Measurements from ENCODE around the gene EIF3I. TPM values are rescaled to one million over a fixed set of nuclear protein-coding genes. Genes with fewer than 3 reads are reported as not detected.

Gene EIF3I
- 100 to 1,000 TPM; 404 to 436 (median 434) TPM for total RNA-seq

DNA sequence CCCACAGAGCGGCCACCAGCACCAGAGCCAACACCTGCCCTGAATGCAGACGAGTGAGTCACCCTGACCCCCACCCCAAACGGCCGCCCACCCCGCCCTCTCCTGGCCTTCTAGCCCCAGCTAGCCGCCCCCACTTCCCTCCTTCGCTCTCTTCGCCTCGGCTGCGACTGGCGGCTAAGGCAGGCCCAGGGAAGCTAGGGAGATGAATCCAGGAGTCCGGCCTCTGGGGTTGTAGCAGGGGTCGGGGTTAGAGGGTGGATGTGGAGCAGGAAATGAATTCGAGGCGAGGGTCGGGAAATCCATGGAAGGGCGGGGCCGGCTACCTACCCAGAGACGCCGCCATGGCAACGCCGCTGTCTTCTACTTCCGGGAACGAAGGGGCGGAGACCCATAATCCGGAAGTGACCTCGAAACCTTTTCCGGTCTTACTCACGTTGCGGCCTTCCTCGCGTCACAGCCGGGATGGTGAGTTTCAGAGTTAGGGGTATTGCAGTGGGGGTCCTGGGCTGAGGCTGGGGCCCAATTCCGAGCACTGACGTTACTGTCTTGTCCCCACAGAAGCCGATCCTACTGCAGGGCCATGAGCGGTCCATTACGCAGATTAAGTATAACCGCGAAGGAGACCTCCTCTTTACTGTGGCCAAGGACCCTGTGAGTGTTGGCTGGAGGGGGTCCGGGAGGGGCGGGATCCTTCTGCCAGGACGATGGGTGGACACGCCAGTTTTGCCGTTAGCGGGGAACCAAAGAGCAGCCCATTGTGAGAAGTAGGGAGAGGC lies at the start of gene EIF3I, which contains the start of gene TMEM234:
Gene EIF3I, plus strand, starts transcription at position 428 of the 776 bp plus-strand sequence. Its CDS starts 35 bp downstream, at position 463.
Gene TMEM234, minus strand, starts transcription at position 374 of the 776 bp plus-strand sequence. Its CDS starts 31 bp downstream, at position 343.
- no peaks in the 10 kb centered on the region for H3K9me3 Mint-ChIP-seq
- ATAC-seq (peak; percentile 96), DNase-seq (peak; percentile 87)
- H3K36me3 Mint-ChIP-seq (ENCODE audit: insufficient read depth): peaks cover 15% of the 10 kb centered on the region
- peaks cover 32% of the 10 kb centered on the region for H3K4me1 Mint-ChIP-seq (ENCODE audit: low read depth)
- peak within 1 kb of the TSS; percentile 97 for H3K4me3 Mint-ChIP-seq
- H3K27me3 Mint-ChIP-seq (ENCODE audit: low read depth): no peaks in the 10 kb centered on the region

DNA sequence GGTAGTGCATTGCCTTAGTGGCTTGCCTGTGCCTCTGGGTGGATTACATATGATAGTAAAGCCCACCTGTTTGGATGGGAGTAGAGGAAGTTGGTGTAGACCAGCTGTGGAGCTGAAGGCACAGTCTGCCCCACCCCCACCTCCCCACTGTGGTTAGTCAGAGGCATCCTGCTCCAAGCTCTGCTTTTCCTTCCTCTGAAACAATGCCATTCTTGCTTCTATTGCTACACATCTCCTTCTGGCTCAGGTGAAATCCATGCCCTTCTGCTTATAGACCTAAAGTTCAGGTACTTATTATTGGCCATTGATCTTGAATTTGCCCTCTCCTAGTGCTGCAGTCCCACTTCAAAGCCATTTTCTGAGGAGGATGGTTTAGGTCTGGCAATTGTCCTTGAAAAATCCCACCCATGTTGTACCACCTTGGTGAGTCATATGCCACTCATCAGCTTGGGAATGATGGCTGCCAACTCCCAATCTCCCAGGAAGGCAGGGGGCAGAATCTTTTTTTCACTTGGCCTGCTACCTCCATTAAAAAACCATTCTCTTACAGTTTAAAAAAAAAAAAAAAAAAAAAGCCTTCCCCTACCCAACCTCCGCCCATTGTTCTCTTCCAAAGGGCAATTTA lies 49.5 kb upstream of the EIF3I start:
- peaks cover 9% of the 10 kb centered on the region for H3K4me1 Mint-ChIP-seq (ENCODE audit: low read depth)
- no peaks in the 10 kb centered on the region for H3K9me3 Mint-ChIP-seq
- peaks cover 31% of the 10 kb centered on the region for H3K36me3 Mint-ChIP-seq (ENCODE audit: insufficient read depth)
- DNase-seq (no peak), ATAC-seq (no peak)
- no peaks in the 10 kb centered on the region for H3K27me3 Mint-ChIP-seq (ENCODE audit: low read depth)
- H3K4me3 Mint-ChIP-seq: no peak overlapping the region

DNA sequence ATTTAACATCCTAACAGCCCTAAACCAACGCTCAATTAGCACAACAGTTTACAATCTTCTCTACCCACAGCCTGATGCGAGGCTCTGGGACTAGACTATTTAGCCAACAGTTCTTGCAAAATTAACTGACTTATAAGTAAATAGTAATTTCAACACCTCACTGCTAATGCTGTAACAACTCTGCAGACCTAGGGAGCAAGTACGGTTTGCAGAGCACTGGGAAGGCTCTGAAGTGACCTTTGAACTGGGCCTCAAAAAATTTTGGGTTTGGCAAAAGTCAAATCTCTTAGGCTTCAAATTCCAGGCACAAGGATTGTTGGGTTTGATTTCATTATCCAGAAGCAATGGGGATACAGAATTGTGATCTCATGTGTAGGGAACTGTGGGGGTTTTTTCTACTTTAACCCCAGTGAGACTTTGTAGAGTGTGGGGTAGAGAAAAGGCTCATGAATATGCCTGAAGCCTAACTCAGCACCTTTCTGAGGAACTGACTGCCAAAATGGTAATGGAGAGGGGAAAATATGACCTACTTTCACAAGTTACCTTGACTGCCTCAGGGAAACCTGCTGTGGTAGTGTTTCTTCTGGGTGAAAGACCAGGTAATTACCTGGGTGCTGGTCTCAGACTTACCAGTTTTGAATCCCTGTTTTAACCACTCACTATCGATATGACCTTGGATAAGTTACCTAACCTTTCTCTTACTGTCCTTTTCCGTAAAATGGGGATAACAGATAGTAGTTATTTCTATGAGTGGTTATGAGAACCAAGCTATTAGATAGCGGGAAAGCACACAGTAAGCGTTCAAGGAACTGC lies 43.6 kb upstream of the EIF3I start:
- DNase-seq: no peak
- no peak for ATAC-seq
- no peaks in the 10 kb centered on the region for H3K9me3 Mint-ChIP-seq
- no peaks in the 10 kb centered on the region for H3K27me3 Mint-ChIP-seq (ENCODE audit: low read depth)
- peaks cover 24% of the 10 kb centered on the region for H3K36me3 Mint-ChIP-seq (ENCODE audit: insufficient read depth)
- H3K4me1 Mint-ChIP-seq (ENCODE audit: low read depth): peaks cover 32% of the 10 kb centered on the region
- peak overlapping the region; percentile 94 for H3K4me3 Mint-ChIP-seq

DNA sequence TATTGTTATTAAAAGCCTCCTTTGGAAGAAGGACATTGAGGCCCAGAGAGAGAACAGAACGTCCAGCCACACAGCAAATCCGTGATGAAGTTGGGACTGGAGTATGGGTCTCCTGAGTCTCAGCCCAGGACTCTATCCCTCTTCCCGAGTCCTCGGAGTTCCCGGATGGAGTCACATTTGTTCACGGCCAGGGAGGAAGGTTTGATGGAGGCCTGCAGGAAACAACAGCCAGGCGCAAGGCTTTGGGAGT lies 43.1 kb upstream of the EIF3I start:
- DNase-seq (no peak), ATAC-seq (no peak)
- H3K9me3 Mint-ChIP-seq: no peaks in the 10 kb centered on the region

DNA sequence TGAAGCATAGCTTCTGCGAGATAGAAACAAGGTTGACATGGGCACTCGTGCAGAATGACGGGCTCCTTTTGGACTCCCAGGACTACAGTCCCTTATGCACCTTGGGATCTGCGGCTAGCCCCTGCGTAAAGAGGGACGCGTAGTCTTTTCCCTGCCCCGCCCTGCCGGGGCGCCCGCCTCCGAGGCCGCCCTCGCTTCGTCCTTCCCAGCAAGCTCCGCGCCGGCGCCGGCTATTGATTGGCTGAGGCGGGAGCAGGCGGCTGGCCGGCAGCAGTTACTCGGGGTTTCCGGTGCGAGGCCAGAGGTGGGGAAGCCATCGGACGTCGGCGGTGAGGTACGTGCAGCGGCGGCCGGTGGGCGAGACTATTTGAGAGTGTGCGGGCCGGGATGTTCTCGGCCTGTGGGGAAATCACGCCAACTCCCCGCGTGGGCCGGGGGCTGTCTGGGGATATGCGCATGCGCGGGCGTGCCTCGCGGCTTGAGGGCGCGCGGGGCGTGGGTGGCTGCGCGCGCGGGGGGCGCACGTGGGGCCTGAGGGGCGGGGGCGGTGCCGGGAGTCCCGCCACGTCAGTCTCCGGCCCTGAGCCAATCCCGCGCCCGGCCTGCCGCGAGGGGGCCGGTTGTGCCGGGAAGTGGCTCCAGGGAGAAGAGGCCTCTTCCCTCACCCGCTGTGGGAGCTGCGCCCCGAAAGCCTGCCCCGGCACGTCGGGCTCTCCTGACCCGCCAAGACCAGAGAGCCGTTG lies 42.6 kb upstream of the EIF3I start, which contains the start of gene TXLNA:
Gene TXLNA, plus strand, starts transcription at position 233 of the 743 bp plus-strand sequence. CDS start 671 bp downstream, outside the sequence.
- H3K4me3 Mint-ChIP-seq: peak within 1 kb of the TSS; percentile 94
- ATAC-seq (peak; percentile 88), DNase-seq (peak; percentile 90)
- no peaks in the 10 kb centered on the region for H3K9me3 Mint-ChIP-seq
- H3K36me3 Mint-ChIP-seq (ENCODE audit: insufficient read depth): peaks cover 32% of the 10 kb centered on the region
- H3K27me3 Mint-ChIP-seq (ENCODE audit: low read depth): no peaks in the 10 kb centered on the region
- H3K4me1 Mint-ChIP-seq (ENCODE audit: low read depth): peaks cover 40% of the 10 kb centered on the region

More for the DNA sequence above, 43.1 kb upstream of the EIF3I start:
- Mint-ChIP-seq H3K4me3 (peak overlapping the region; percentile 94), H3K36me3 (ENCODE audit: insufficient read depth) (peaks cover 27% of the 10 kb centered on the region), H3K4me1 (ENCODE audit: low read depth) (peaks cover 35% of the 10 kb centered on the region), H3K27me3 (ENCODE audit: low read depth) (no peaks in the 10 kb centered on the region)

DNA sequence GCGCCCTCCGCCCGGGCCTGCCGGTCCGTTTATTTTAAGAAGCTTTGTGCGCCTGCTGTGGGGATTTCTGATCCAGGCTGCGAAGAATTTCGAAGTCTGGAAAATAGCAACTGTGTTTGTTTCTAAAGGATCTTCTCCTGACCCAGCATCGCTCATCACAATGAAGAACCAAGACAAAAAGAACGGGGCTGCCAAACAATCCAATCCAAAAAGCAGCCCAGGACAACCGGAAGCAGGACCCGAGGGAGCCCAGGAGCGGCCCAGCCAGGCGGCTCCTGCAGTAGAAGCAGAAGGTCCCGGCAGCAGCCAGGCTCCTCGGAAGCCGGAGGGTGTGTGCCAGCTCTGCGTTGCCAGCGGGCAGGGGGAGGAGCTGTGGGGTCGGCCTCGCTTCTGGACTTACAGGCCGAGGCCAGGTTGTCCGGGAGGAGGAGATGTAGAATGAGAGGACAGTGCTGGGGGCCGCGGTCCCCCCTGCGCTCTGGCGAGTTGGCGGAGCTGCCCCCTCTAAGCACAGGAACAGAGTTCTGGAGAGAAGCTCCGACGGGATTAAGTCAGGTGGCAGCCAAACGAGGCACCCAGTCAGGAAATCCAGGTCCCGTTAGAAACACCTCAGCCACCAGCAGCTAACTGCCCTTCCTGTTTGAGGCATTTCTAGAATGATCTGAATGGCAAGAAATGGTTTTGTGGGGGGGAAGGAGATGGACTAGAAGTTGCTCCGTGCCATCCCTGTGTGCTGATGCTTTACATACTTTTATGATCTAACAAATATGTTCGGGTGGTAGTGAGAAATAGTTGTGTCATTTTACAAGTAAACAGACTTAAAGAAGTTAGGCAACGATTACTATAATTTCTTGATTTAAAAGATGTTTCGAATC lies 41.8 kb upstream of the EIF3I start:
- H3K36me3 Mint-ChIP-seq (ENCODE audit: insufficient read depth): peaks cover 38% of the 10 kb centered on the region
- no peaks in the 10 kb centered on the region for H3K9me3 Mint-ChIP-seq
- H3K4me3 Mint-ChIP-seq: peak overlapping the region; percentile 94
- peak; percentile 19 for DNase-seq
- ATAC-seq: peak; percentile 33 to 35
- H3K27me3 Mint-ChIP-seq (ENCODE audit: low read depth): no peaks in the 10 kb centered on the region
- H3K4me1 Mint-ChIP-seq (ENCODE audit: low read depth): peaks cover 46% of the 10 kb centered on the region

DNA sequence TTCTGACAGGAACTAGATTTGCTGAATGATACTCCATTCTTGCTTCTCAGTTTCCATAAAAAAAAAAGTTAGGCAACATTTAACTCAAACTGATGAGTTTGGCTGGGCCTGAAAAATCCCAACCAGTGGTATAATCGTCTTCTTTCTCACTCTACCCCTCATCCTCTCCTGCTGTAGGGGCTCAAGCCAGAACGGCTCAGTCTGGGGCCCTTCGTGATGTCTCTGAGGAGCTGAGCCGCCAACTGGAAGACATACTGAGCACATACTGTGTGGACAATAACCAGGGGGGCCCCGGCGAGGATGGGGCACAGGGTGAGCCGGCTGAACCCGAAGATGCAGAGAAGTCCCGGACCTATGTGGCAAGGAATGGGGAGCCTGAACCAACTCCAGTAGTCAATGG lies 41.1 kb upstream of the EIF3I start:
- Mint-ChIP-seq H3K4me1 (ENCODE audit: low read depth) (peaks cover 48% of the 10 kb centered on the region), H3K4me3 (peak overlapping the region; percentile 94), H3K27me3 (ENCODE audit: low read depth) (no peaks in the 10 kb centered on the region), H3K9me3 (no peaks in the 10 kb centered on the region), H3K36me3 (ENCODE audit: insufficient read depth) (peaks cover 40% of the 10 kb centered on the region)
- ATAC-seq: no peak
- no peak for DNase-seq

DNA sequence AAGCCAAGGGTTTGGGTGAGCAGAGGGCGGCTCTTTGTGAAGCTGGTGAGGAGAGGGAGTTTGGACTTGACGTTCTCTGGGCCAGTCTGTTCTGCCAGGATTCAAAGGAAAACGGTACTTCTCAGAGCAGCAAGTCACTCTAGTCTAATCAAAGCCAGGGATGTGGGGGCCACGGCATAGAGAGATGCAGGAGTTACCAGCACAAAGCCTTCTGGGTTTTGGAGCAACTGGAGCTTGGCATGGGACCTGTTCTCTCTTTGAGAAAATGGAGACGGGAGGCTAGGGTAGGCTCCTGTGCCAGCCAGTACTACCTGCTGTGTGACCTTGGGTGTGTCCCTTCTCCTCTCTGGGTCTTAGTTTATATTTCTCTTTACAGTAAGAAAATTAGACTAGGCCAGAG lies 40.6 kb upstream of the EIF3I start:
- Mint-ChIP-seq H3K4me1 (ENCODE audit: low read depth) (peaks cover 53% of the 10 kb centered on the region), H3K4me3 (peak overlapping the region; percentile 94), H3K27me3 (ENCODE audit: low read depth) (no peaks in the 10 kb centered on the region), H3K36me3 (ENCODE audit: insufficient read depth) (peaks cover 45% of the 10 kb centered on the region), H3K9me3 (no peaks in the 10 kb centered on the region)
- ATAC-seq (no peak), DNase-seq (no peak)

DNA sequence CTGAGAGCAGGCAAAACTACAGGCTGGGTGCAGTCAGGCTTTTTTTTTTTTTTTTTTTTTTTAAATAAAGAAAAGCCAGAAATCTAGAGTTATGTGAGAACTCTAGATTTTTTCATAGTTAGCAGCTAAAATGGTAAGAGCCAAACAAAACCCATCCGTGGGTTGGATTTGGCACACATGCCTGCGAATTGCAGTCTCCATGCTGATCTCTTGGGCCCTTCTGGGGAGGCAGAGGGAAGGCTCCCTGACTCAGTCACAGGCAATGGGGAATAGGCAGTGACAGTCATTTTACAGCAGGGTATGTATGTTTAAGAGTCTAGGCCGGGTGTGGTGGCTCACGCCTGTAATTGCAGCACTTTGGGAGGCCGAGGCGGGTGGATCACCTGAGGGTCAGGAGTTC lies 40.1 kb upstream of the EIF3I start:
- DNase-seq (no peak), ATAC-seq (no peak)
- Mint-ChIP-seq H3K9me3 (no peaks in the 10 kb centered on the region), H3K27me3 (ENCODE audit: low read depth) (no peaks in the 10 kb centered on the region), H3K4me3 (peak overlapping the region; percentile 94), H3K4me1 (ENCODE audit: low read depth) (peaks cover 54% of the 10 kb centered on the region), H3K36me3 (ENCODE audit: insufficient read depth) (peaks cover 47% of the 10 kb centered on the region)

DNA sequence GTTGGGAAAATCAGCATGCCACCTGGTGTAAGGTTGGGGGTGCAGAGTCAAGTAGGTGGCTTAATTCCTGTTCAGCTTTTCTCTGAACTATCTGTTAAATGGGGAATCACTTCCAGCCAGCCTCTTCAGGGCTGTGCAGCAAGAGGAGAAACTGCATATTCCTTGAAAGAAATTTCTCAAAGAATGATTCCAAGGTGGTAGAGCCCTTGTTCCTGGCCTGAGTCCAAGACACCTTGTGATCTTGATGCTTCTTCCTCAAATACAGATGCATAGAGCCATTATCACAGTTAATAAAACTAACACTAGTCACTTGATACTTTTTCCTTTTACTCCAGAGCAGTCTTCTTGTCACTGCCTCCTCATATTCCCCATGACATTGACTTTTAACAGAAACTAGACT lies 37.6 kb upstream of the EIF3I start:
- H3K36me3 Mint-ChIP-seq (ENCODE audit: insufficient read depth): peaks cover 59% of the 10 kb centered on the region
- no peaks in the 10 kb centered on the region for H3K9me3 Mint-ChIP-seq
- no peaks in the 10 kb centered on the region for H3K27me3 Mint-ChIP-seq (ENCODE audit: low read depth)
- peaks cover 46% of the 10 kb centered on the region for H3K4me1 Mint-ChIP-seq (ENCODE audit: low read depth)
- peak overlapping the region; percentile 59 for H3K4me3 Mint-ChIP-seq
- no peak for ATAC-seq
- no peak for DNase-seq

DNA sequence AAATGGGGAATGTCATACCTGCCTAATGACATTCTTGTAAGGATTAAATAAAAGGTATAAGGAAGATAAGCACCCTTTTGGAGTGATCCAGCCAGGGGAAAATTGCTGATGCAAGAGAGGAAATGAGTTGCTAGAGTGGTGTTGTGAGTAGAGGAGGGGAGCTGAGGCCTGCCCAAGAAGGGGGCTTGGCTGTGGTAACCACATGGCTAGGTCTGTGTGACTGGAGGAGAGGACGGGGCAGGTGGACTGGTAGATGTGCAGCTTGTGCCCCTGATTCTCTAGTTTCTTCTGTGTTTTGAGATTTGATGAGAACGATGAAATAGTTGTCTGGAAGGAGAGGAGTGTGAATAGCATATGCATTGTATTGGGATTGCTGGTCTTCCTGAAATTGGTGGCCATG lies 36.1 kb upstream of the EIF3I start:
- ATAC-seq (no peak), DNase-seq (no peak)
- peaks cover 59% of the 10 kb centered on the region for H3K36me3 Mint-ChIP-seq (ENCODE audit: insufficient read depth)
- H3K9me3 Mint-ChIP-seq: no peaks in the 10 kb centered on the region
- peak overlapping the region; percentile 42 for H3K4me3 Mint-ChIP-seq
- peaks cover 36% of the 10 kb centered on the region for H3K4me1 Mint-ChIP-seq (ENCODE audit: low read depth)
- H3K27me3 Mint-ChIP-seq (ENCODE audit: low read depth): no peaks in the 10 kb centered on the region

DNA sequence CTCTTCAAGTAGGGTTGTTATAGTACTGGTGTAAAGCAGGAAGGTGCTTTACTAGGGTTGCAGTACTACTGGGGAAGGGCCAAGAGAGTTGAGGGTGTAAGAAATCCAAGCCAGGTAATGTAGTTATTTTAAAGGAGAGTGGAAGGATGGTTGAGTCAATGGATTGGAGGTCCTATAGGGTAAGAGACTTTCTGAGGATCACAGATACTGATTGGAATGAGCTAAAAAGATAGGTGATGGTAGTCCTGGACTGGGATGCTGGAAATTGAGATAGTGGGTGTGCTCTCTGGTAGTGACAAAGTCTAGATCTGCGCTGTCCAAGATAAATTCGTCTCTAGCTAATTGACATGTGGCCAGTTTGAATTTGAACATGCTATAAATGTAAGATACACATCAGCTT lies 35.7 kb upstream of the EIF3I start:
- no peak for DNase-seq

DNA sequence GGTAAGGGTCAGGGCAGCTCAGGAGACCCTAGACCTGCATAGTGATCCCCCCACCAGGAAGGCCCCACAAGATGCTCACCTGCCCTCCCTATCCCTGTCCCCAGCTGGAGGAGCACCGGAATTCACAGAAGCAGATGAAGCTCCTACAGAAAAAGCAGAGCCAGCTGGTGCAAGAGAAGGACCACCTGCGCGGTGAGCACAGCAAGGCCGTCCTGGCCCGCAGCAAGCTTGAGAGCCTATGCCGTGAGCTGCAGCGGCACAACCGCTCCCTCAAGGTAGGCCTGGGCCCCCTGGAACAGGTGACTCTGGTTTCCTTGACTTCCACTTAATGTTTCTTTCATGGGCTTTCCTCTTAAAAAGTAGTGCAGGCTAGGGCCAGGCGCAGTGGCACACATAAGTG lies 34.4 kb upstream of the EIF3I start:
- peaks cover 56% of the 10 kb centered on the region for H3K36me3 Mint-ChIP-seq (ENCODE audit: insufficient read depth)
- no peak overlapping the region for H3K4me3 Mint-ChIP-seq
- H3K4me1 Mint-ChIP-seq (ENCODE audit: low read depth): peaks cover 23% of the 10 kb centered on the region

More for the DNA sequence above, 35.7 kb upstream of the EIF3I start:
- no peak for ATAC-seq
- H3K36me3 Mint-ChIP-seq (ENCODE audit: insufficient read depth): peaks cover 59% of the 10 kb centered on the region
- peak overlapping the region; percentile 42 for H3K4me3 Mint-ChIP-seq
- H3K27me3 Mint-ChIP-seq (ENCODE audit: low read depth): no peaks in the 10 kb centered on the region
- H3K9me3 Mint-ChIP-seq: no peaks in the 10 kb centered on the region
- peaks cover 31% of the 10 kb centered on the region for H3K4me1 Mint-ChIP-seq (ENCODE audit: low read depth)

More for the DNA sequence above, 34.4 kb upstream of the EIF3I start:
- H3K9me3 Mint-ChIP-seq: no peaks in the 10 kb centered on the region
- ATAC-seq (no peak), DNase-seq (no peak)
- H3K27me3 Mint-ChIP-seq (ENCODE audit: low read depth): no peaks in the 10 kb centered on the region
